ENCODE data around the gene PROCR.
A peak's percentile ranks its signal among the peaks of the same experiment; 100 is the strongest.
"Not testable (repeated sequence)": the region's sequence is repeated elsewhere in the genome, so short reads cannot be mapped to it uniquely, and the experiment has no call there.

Gene PROCR

GRCh38 chr20:35193031-35193791, 21.3 kb downstream of the PROCR start:
- DNase-seq, result not testable (repeated sequence)

- DNase-seq, result no peak
These were observed 24.4 kb downstream of the PROCR start for GRCh38 chr20:35196313-35196712.

GRCh38 chr20:35199740-35200139, 27.9 kb downstream of the PROCR start:
- DNase-seq, result no peak

- DNase-seq, result no peak
These were observed 28.4 kb downstream of the PROCR start for GRCh38 chr20:35200267-35200666.

GRCh38 chr20:35201467-35201866, 29.6 kb downstream of the PROCR start:
- not testable (repeated sequence) for DNase-seq

- no peak for DNase-seq
These were observed 34.9 kb downstream of the PROCR start for GRCh38 chr20:35206802-35207201.

GRCh38 chr20:35207950-35208611, 36.2 kb downstream of the PROCR start:
- peak; percentile 84 for DNase-seq

- no peak for DNase-seq
These were observed 43.4 kb downstream of the PROCR start for GRCh38 chr20:35215066-35215956.

GRCh38 chr20:35216541-35216940, 44.7 kb downstream of the PROCR start:
- no peak for DNase-seq

GRCh38 chr20:35223941-35224340, 52.1 kb downstream of the PROCR start:
- DNase-seq, result no peak

GRCh38 chr20:35224536-35224935, 52.7 kb downstream of the PROCR start:
- DNase-seq, result no peak

- DNase-seq, result no peak
These were observed 53.6 kb downstream of the PROCR start for GRCh38 chr20:35225319-35226125.

GRCh38 chr20:35226126-35226883, 54.4 kb downstream of the PROCR start, which contains the start of gene MMP24:
MMP24 (plus strand) TSS chr20:35226690; CDS start chr20:35226739, 49 bp downstream.
- no peak for DNase-seq
